Upper lobe of left lung (tissue), 6 donors: ENCODE results near the gene PROS1. TPM values are rescaled to one million over a fixed set of nuclear protein-coding genes. Genes with fewer than 3 reads are reported as not detected.
"Not testable (repeated sequence)": the region's sequence is repeated elsewhere in the genome, so short reads cannot be mapped to it uniquely, and the experiment has no call there.

ENCODE experiments used
- ATAC-seq, 2 donors: fragments of 200-7000 bp; cut with Tn5 transposase; one replicate each; pipeline ENCODE4 v1.9.1; 2022; ENCODE audit warnings: mild to moderate bottlenecking in 2 of 2, moderate library complexity in 2 of 2; ENCODE audit not compliant: low FRiP score in 2 of 2
- DNase-seq, 2 donors: peaks; one replicate each; pipeline ENCODE4 v3.0.0-alpha.2; 2019 to 2020
- H3K27ac ChIP-seq, 4 donors: fragments of 200-600 bp; sonication (generic); one replicate each; pipeline ENCODE4 v1.5.1; 2016 to 2019
- H3K27me3 ChIP-seq, 4 donors: fragments of 200-600 bp; sonication (generic); one replicate each; pipeline ENCODE4 v1.5.1; 2017 to 2019
- H3K36me3 ChIP-seq, 4 donors: fragments of 200-600 bp; sonication (generic); one replicate each; pipeline ENCODE4 v1.5.1; 2016 to 2019
- H3K4me1 ChIP-seq, 4 donors: fragments of 200-600 bp; sonication (generic); one replicate each; pipeline ENCODE4 v1.5.1; 2018 to 2019
- H3K4me3 ChIP-seq, 4 donors: fragments of 200-600 bp; sonication (generic); one replicate each; pipeline ENCODE4 v1.5.1; 2017 to 2019; ENCODE audit warnings: mild to moderate bottlenecking in 2 of 4, moderate library complexity in 1 of 4
- H3K9me3 ChIP-seq, 4 donors: fragments of 200-600 bp; sonication (generic); one replicate each; pipeline ENCODE4 v1.5.1; 2018 to 2019
- EP300 ChIP-seq, 4 donors: sonication (generic); formaldehyde crosslinking; IDR thresholded peaks; one replicate each; pipeline ENCODE4 v1.5.1; 2017; ENCODE audit warnings: antibody characterized with exemption in 4 of 4, control low read depth in 2 of 4
- POLR2A ChIP-seq, 4 donors: fragments of 450-650 bp; IDR thresholded peaks; one replicate each; pipeline ENCODE4 v1.5.1; 2016 to 2017; ENCODE audit warnings: antibody characterized with exemption in 4 of 4, mild to moderate bottlenecking in 2 of 4
- POLR2AphosphoS5 ChIP-seq, 2 donors: sonication (generic); formaldehyde crosslinking; IDR thresholded peaks; one replicate each; pipeline ENCODE4 v1.5.1; 2017; ENCODE audit warnings: antibody characterized with exemption in 2 of 2
- WGBS, 2 donors: methylation state at CpG; one replicate each; pipeline ENCODE4 v1.1.5; 2017 to 2018; 5-methylcytosine and 5-hydroxymethylcytosine counted together
- small RNA-seq, 4 donors: library from RNA; depleted of rRNA; stranded (forward); fragments of <200 nt; gene quantifications; one replicate each; pipeline ENCODE3, GENCODE V24; 2016
- total RNA-seq, 6 donors: library from RNA; depleted of rRNA in 4 of 6; stranded (reverse); fragments of >200 nt in 4 of 6; gene quantifications; one replicate each; pipeline versions ENCODE4 v1.1.0 to v1.2.1, GENCODE V29; 2016 to 2021
- TF ChIP-seq, protein P1 (sequence below), 6 experiments: fragments of 450-650 bp in 4 of 6; fragments of 200-600 bp in 2 of 6; sonication (generic) in 2 of 6; IDR thresholded peaks; one replicate each; pipeline ENCODE4 v1.5.1; 2016 to 2019; ENCODE audit warnings: antibody characterized with exemption in 6 of 6
- donor health status: DM: no; HTN: no; CAD: no; lungs with moderate emphysema.
- donor health status: DM: no; HTN: yes; CAD: no; lungs with severe emphysema.

PROS1 gene
- total RNA-seq, 6 donors from 2014 or later, result 32.5 to 81.8 (median 49.4) TPM

- H3K4me1 ChIP-seq, result no peaks in the 10 kb centered on the region
Measured at GRCh38 chr3:93861017-93861416, 112.7 kb downstream of the PROS1 start.

GRCh38 chr3:93855401-93855800 lies 118.3 kb downstream of the PROS1 start:
- no peak for ATAC-seq
- 87 to 93% methylated on average over 3 of the region's 3 CpGs for WGBS, 2 donors

More at GRCh38 chr3:93861017-93861416, 112.7 kb downstream of the PROS1 start:
- TF ChIP-seq, protein P1, sequence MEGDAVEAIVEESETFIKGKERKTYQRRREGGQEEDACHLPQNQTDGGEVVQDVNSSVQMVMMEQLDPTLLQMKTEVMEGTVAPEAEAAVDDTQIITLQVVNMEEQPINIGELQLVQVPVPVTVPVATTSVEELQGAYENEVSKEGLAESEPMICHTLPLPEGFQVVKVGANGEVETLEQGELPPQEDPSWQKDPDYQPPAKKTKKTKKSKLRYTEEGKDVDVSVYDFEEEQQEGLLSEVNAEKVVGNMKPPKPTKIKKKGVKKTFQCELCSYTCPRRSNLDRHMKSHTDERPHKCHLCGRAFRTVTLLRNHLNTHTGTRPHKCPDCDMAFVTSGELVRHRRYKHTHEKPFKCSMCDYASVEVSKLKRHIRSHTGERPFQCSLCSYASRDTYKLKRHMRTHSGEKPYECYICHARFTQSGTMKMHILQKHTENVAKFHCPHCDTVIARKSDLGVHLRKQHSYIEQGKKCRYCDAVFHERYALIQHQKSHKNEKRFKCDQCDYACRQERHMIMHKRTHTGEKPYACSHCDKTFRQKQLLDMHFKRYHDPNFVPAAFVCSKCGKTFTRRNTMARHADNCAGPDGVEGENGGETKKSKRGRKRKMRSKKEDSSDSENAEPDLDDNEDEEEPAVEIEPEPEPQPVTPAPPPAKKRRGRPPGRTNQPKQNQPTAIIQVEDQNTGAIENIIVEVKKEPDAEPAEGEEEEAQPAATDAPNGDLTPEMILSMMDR (IDR thresholded peaks at IDR 0.05), result no peak
- no peak for TF ChIP-seq POLR2AphosphoS5 (IDR thresholded peaks at IDR 0.05)
- TF ChIP-seq EP300 (IDR thresholded peaks at IDR 0.05), result no peak
- no peak for TF ChIP-seq POLR2A (IDR thresholded peaks at IDR 0.05)
- H3K9me3 ChIP-seq, result no peaks in the 10 kb centered on the region
- no peak overlapping the region for H3K4me3 ChIP-seq
- H3K27ac ChIP-seq, result no peak overlapping the region
- 73 to 77% methylated on average over 2 of the region's 2 CpGs for WGBS, 2 donors
- ATAC-seq (no peak), DNase-seq (no peak)
- no peaks in the 10 kb centered on the region for H3K27me3 ChIP-seq
- H3K36me3 ChIP-seq, result no peaks in the 10 kb centered on the region

DNA sequence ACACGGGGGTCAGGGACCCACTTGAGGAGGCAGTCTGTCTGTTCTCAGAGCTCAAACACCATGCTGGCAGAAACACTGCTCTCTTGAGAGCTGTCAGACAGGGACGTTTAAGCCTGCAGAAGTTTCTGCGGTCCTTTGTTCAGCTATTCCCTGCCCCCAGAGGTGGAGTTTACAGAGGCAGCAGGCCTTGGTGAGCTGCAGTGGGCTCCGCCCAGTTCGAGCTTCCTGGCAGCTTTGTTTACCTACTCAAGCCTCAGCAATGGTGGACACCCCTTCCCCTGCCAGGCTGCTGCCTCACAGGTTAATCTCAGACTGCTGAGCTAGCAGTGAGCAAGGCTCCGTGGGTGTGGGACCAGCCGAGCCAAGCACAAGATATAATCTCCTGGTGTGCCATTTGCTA lies 121.5 kb downstream of the PROS1 start:
- not testable (repeated sequence) for H3K27me3 ChIP-seq, H3K4me1 ChIP-seq, H3K9me3 ChIP-seq, DNase-seq, ATAC-seq, H3K27ac ChIP-seq, H3K36me3 ChIP-seq, H3K4me3 ChIP-seq
- WGBS, 2 donors, result 83 to 100% methylated on average over 3 to 7 of the region's 7 CpGs

More at GRCh38 chr3:93855401-93855800, 118.3 kb downstream of the PROS1 start:
- Histone ChIP-seq H3K4me1 (no peaks in the 10 kb centered on the region), H3K4me3 (no peak overlapping the region), H3K27me3 (no peaks in the 10 kb centered on the region), H3K36me3 (no peaks in the 10 kb centered on the region), H3K9me3 (peaks cover 0 to 5% (median 0%) of the 10 kb centered on the region in 4 donors), H3K27ac (no peak overlapping the region)
- TF ChIP-seq, protein P1 (IDR thresholded peaks at IDR 0.05), result no peak
- no peak for TF ChIP-seq POLR2AphosphoS5 (IDR thresholded peaks at IDR 0.05)
- no peak for TF ChIP-seq EP300 (IDR thresholded peaks at IDR 0.05)
- TF ChIP-seq POLR2A (IDR thresholded peaks at IDR 0.05), result no peak
- no peak for DNase-seq

DNA sequence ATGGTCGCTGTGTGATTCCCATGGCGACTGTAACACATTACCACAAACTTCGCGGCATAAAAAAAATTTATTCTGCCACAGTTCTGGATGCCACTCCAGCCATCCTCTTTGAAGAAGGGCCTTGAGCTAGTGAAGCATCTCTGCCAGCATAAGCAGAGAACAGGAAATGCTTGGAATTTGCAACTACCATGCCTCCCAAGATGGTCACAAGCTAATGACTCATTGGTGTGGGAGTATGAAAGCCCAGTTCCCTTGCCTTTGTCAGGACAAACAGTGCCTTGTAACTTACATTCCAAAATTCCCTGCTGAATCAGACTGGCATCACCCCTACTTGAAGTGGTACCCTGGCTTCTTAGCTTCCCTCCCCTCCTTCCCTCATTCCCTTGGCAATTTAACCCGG lies 129.7 kb downstream of the PROS1 start:
- Histone ChIP-seq H3K27me3 (no peaks in the 10 kb centered on the region), H3K27ac (no peak overlapping the region), H3K9me3 (no peaks in the 10 kb centered on the region), H3K4me1 (no peaks in the 10 kb centered on the region), H3K4me3 (no peak overlapping the region), H3K36me3 (no peaks in the 10 kb centered on the region)
- WGBS, 2 donors, result 79 to 88% methylated on average over 5 of the region's 5 CpGs
- TF ChIP-seq POLR2AphosphoS5 (IDR thresholded peaks at IDR 0.05) (no peak), POLR2A (IDR thresholded peaks at IDR 0.05) (no peak)
- TF ChIP-seq, protein P1 (IDR thresholded peaks at IDR 0.05), result no peak
- peak in 1 of 2 donors; percentile 60 for ATAC-seq
- DNase-seq, result no peak

- not testable (repeated sequence) for DNase-seq, ATAC-seq, H3K36me3 ChIP-seq, H3K9me3 ChIP-seq, H3K27ac ChIP-seq, H3K4me1 ChIP-seq, H3K27me3 ChIP-seq, H3K4me3 ChIP-seq
- 26 to 38% methylated on average over 1 of the region's 1 CpG for WGBS, 2 donors
Measured at GRCh38 chr3:93839193-93839592, 134.5 kb downstream of the PROS1 start.

Small RNA genes within 50 kb of the gene (small RNA-seq; reads per million reads assigned to genes)
- gene RF00019 (0 reads per million in 4 donors), gene RNU6-488P (0 reads per million in 4 donors), gene RNU6-511P (0 reads per million in 4 donors)

Other genes starting within 250 kb of the PROS1 start
- 10 to 100 TPM; 19.7 to 28.2 (median 23.6) TPM for gene ARL13B, start 6.3 kb upstream of the PROS1 start, total RNA-seq
- gene STX19, start 54.7 kb upstream of the PROS1 start, total RNA-seq, result 1 to 10 TPM in 4 of 6 donors, not detected in 2; 1.1 to 4.9 (median 2.3) TPM
- gene DHFR2, start 89.0 kb upstream of the PROS1 start, total RNA-seq, result 1 to 10 TPM; 2.7 to 7.9 (median 5.3) TPM
- gene NSUN3, start 89.2 kb upstream of the PROS1 start, total RNA-seq, result 10 to 100 TPM in 5 of 6 donors, 1 to 10 TPM in 1; 5.2 to 24.1 (median 13.9) TPM